Skin of body (tissue), 2 donors: ENCODE results near the gene COL5A1. TPM values are rescaled to one million over a fixed set of nuclear protein-coding genes. Genes with fewer than 3 reads are reported as not detected.

Experiments used
- DNase-seq: peaks from one replicate; lab custom pipeline; 2025; lab: John Stamatoyannopoulos, UW
- total RNA-seq: library from RNA; depleted of rRNA; stranded (reverse); fragments of >200 nt; gene quantifications from one replicate; pipeline ENCODE4 v1.2.3, GENCODE V29; 2014

Gene COL5A1
- 349 TPM for total RNA-seq

DNA sequence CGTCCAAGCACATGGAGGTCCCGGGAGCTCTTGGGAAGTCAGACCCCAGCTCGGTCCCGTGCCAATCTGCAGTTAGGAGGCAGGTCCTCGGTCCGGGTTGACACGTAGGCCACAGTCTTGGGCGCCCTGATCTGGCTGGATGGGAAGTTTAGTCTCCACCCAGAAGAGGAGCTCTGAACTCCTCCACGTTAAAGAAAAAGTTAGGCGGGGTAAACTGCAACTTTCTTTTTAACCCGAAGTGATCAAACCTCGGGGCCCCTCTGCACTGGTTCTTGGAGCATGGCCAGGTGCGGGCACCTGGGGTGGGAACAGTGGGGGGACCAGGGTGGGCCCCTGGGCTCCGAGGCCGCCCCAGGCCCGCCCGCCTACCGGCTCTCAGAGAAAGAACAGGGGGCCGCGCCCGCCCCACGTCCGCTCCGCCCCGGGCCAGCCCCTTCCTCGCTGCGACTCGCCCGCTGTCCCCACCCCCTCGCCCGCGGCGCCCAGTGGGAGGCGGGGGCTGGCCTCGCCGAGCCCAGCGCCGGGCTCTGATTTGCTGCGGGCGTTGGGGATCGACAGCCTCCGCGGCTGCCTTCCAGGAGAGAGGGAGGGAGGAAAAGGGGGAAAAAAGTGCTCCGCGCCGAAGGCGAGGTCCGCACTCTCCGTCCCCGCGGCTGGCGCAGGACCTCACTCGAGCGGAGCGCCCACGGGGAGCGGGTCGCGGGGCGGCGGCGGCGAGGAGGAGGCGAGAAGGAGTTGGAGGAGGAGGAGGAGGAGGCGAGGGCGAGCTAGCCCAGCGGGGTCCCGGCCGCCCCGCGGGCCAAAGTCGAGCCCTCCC lies at the start of gene COL5A1:
TSS of gene COL5A1 (plus strand) at position 631 of the 817 bp plus-strand sequence. CDS start 385 bp downstream, outside the sequence.
- peak; percentile 92 for DNase-seq

DNA sequence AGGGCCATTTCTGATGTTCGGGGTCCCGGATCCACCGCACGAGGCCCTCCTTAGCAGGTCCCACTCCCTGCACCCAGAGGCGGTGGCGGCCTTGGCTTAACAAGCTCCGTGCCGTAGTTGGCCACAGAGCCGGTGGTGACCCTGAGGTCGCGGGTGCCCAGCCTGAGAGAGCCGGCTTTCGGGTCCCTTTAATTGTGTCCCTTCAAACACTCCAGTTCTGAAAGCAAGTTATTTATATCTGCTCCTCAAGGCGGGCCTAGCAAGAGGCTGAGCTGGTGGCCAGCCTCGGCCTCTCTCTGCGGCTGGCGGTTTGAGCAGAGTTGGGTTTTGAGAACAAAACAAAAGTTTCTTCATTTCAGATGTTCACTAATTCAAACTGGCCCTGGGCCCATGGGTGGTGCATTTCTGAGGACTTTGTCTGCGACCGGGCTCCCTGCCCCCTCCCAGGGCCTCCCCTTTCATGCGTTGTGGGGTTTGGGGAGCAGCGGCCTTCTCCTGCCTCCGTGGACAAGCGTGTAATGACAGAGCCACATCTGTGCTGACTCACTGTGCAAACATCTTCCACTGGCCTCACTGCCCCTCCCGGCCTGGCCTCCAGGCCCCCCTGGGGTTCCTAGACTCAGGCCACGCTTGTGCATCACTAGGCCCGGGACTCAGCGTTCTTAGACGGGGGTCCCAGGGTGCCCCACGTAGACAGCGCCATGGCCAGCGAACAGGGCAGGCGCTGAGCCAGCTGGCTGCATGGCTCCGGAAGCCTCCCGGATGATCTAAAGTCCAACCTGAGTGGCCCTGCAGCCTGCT lies 49.4 kb upstream of the COL5A1 start:
- DNase-seq: peak; percentile 53

DNA sequence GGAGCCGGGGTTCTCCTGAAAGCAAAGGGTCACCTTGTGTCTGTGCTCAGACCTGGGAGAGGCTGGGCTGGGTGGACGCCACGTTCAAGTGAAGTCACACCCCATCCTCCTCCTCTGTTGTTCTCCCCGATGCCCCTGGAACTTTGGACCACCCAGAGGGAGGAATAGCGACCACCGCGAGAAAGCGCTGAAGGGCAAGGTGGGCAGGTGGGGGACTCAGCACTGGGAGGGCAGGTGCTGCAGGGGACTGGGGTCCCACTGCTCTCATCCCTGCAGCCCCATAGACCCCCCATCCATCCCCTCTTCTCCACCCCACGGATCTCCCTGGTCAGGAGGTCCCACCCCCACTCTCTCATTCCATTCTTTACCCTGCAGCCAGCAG lies 48.8 kb upstream of the COL5A1 start:
- no peak for DNase-seq

DNA sequence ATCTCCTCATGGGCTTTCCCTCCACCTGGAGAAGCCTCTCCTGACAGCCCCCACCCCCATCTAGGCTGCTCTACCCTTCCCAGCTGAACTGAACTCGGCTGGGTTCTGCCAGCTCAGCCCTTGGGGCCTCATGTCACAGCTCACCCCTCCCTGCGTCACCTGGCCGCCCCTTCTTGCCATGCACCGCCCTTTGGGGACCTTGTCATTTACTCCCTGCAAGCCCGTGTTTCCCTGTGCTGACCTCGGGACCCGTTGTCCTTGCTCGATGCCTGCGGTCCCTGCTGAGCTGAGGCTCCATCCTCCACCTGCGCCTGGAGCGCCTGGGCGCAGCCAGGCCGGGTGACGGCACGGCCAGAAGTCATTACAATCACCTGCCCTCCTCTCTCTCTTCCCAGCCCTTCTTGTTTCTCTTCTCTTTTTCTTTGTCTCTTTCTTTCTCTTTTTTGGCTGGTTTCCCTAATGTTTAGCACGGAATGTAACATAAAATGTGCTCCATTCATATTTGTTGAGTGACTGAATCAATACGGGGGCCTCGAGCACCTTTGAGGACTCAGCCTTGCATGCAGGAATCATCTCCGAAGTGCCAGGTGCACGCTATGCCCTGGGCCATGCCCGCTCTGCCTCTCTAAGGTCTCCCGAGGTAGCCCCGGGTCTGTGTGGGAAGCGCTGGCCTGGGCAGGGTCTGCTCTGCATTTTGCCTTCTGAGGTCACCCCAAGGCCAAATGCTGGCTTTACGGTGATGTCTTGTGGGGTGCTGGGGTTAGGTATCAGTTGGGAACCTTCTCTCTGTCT lies 48.1 kb upstream of the COL5A1 start:
- DNase-seq: no peak

DNA sequence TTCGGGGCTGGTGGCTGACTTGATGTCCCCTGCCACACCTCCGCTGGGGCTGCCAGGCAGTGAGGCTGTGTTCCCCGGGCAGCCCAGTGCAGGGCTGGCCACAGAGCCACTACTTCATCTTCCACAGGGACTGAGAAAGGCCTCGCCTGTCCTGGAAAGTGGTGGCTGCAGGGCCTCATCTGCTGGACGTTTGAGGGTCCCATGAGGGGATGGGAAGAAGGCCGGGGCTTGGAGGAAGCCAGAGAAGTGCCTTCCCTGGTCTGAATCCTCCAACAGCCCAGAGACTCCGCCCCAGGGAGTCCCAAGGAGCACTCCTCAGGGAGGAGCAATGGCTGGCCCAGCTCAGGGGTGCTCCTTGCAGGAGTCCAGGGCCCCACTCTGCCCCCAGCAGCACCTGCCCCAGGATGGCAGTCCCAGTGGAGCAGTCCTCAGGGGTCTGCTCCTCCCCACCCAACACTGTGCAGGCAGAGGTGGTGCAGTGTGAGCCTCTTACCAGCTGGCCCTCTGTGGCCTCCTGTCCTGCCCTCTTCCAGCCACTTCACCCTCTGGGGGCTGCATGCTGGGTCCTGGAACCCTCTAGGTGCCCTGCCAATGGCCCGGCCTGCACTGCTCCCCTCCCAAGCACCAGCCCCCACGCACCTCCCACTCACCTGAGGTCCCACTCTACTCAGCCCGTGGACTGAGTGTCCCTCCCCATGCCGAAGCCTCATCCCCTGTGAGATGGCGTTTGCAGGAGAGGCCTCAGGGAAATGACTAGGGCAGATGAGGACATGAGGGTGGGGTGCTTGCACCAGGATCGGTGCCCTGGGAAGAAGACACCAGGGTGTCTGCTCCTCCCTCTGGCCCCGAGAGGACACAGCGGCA lies 47.3 kb upstream of the COL5A1 start:
- no peak for DNase-seq

DNA sequence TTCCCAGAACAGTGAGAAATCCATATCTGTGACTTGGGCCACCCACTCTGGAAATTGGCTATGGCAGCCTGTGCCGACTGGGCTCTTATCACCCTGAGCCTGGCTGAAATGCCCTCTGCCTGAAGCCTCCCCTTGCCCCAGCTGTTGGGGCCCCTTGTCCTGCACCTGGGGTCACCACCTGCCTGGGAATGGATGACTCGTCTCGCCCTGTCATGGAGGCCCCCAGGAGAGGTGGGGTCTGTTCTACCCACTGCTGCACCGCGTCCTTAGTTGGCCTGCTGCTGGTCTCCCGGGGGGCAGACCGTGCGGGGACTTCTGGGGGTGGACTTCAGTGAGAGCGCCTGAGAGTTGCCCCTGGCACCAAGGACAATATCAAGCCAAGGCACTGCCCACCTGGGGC lies 46.6 kb upstream of the COL5A1 start:
- DNase-seq: no peak

DNA sequence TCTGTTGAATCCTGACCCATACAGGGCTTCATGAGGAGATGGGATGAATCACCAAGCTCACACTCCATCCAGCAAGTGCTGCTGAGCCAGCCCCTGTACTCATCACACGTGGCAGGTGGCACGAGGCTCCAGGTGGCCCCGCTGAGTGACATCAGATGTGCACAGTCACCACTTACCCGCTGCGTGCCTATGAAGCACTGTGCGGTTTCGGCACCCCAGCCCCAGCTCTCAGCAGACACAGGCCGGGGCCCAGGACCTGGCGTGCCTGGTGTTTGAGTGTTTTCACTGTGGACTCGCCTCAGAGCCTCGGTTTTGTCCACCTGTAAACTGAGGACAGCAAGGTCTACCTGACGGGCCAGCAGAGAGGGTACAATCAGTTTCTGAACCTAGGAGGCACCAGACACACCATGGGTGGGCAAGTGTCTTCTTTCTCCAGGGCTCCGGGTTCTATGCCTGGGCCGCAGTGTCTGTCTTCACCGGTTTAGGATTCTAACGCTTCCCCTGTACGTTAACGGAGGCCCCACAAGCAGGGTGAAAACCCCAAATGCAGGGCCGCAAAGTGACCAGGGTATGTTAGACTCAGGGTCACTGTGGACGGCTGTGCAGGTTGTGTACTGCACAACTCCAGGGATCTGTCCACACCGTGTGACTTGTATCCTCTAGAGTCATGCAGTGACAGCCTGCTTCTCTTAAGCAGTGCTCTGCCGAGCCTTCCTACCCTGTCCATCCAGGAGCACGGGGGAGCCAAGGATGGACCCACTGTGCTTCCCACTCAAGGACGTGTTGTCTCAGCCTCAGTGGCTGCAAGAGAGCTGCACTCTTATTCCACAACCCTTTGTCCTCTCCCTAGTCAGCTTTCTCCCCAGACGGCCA lies 44.3 kb upstream of the COL5A1 start:
- no peak for DNase-seq

DNA sequence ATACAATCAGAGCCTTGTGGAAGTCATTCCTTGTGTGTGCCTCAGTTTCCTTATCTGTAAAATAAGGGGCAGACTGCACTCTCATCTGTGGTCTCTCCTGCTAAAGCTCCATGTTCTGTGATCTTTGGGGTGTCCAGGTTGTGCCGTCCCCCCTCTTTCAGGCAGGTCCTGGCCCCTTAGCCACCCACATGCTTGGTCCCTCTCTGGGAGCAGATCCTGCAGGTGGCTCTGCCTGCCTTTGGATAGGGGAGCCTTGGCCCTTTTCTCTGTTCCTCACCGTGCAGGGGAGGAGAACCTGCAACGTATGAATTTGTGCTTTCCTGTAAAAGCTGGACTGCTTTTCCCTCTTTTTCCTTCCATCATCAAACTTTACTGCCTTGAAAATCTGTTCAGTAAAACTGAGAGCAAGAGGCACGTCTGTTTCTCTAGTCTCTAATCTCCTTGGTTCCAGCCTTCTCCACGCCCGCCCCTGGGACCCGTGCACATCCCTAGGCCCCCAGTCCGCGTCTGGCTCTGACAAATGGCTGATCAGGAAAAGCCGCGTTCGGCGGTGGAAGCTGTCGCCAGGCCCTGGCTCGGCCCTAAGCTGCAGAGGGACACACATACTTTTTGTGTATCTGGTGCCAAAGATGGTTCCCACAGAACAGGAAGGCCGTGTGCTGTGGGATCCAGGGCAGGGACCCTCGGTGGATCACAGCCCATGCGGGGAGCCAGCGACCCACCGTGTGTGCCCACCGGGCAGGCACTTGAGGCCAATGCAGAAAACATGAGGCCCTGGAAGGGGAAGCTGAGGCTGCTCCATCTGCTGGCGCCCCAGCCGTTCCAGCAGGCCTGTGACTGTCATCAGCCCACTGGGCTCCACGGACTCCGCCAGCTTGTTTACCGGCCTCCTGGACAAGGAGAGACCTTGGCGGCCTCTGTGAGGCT lies 43.4 kb upstream of the COL5A1 start:
- peak; percentile 32 for DNase-seq

DNA sequence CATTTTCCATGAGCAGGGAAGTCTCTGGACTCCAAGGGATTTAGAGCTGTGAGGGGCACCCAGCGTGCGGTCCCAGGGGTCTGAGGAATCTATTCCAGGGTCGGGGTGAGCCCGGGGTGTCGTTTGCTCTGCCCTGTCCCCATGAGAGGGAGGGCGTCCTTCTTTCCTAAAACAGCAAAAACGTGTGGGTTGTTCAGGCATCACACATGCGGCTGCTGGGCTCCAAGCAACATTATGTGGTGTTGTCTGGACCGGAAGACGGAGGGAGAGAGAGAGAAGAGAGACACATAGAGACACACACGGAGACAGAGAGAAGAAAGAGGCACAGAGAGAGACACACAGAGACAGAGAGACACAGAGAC lies 42.7 kb upstream of the COL5A1 start:
- DNase-seq: no peak

DNA sequence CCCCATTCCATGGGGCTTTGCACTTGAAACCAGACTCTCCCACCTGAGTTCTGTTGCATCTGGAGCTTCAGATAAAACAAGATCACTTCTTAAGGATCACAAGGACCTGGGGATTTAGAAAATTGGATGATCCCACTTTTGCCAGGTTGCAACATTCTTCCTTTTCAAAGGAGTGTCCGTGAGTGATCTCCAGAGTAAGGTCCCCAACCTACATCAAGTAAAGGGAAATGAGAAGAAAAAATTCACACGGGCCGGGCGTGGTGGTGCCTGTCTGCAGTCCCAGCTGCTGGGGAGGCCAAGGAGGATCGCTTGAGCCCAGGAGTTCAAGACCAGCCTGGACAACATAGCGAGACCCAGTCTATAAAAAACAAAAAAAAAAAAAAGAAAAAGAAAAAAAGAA lies 41.2 kb upstream of the COL5A1 start:
- no peak for DNase-seq

DNA sequence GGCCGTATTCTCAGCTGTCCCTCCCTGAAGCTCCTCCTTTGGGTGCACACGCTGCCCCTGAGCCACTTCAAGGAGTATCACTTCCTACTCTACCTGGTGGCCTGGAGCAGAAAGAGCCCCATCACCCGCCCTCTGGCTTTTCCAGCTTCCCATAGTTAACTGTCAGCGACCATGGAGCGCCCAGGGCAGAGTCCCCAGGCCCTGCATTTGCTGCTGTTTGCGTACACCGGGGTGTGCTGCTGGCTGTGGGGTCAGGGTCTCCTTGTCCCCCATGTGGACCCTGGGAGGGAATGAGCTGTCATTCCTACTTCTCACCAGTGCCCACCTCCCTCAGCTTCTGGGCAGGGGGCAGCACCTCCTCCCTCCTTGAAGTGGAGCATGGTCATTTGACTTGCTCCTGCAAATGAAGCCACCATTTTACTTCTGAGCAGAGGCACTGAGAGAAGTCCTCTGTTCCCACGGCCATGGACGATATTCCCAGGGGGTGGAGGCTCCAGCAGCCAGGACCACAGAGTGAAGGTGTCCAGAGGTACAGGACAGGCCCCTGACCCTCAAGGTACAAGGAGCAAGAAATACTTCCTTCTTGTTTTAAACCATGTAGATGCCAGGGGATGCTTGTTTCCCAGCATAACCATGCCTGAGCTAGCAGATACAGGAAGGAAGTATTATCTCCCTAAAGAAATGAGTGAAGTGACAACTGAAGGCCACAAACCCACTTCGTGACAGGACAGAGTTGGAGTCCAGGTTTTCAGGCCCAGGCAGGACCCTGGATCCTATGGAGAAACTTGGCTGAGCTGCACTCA lies 40.6 kb upstream of the COL5A1 start:
- DNase-seq: no peak

DNA sequence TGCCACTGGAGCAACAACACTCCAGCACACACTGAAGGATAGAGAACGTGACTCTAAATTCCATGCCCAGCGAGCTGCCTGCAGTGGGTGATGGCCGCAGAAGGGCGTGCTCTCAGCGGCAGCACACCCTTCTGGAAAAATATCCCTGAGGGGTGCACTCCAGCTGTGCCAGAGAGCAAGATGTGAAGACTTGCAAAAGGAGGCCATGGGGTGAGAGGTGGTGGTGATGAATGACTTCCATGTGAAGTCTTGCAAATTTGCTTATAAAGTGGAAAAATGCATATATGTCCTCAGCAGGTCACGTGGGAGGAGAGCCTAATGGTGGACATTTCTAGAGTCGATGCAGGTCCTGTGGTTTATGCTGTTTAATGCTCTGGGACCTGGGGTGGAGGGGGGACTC lies 39.8 kb upstream of the COL5A1 start:
- DNase-seq: no peak

DNA sequence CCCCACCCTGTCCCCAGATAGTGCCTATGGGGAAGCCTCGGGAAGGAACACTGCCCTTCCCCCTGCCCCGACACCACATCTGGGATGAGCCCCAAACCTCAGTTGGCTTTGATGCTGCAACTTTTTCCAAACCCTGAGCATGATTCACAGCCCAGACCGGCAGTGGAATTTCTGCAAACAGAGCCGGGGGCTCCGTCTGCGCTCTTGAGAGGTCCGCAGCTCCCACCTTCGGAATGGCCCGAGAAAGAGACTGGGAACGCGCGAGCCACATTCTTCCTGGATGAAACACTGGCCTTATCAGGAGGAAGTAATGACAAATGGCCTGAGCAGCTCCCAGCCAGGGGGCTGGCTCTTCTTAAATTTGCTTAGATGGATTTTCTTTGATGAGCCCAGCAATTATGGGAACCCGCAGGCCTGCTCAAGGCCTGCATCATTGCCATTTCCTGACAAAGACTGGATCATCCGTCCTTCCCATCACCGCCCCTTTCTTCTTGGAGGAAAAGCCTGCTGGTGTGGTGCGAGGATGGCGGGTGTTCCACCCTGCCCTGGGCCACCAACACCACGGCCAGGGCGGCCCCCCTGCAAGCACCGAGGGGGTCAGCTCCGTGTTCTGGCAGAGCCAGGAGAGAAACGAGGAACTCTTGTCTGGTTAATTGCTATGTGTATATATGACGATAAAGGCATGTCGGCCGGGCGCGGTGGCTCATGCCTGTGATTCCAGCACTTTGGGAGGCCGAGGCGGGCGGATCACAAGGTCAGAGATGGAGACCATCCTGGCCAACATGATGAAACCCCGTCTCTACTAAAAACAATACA lies 38.8 kb upstream of the COL5A1 start:
- peak; percentile 71 for DNase-seq

DNA sequence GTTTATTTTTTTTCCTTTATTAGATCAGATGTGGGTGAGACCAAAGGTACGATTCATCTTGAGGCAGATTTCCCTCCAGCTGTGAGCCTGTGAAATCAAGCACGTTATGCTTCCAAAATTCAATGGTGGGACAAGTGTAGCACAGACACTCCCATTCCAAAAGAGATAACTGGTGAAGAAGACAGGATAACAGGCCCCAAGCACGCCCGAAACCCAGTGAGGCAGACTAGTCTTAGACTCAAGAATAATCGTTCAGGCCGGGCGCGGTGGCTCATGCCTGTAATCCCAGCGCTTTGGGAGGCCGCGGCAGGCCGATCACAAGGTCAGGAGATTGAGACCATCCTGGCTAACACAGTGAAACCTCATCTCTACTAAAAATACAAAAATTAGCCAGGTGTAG lies 36.8 kb upstream of the COL5A1 start:
- no peak for DNase-seq

DNA sequence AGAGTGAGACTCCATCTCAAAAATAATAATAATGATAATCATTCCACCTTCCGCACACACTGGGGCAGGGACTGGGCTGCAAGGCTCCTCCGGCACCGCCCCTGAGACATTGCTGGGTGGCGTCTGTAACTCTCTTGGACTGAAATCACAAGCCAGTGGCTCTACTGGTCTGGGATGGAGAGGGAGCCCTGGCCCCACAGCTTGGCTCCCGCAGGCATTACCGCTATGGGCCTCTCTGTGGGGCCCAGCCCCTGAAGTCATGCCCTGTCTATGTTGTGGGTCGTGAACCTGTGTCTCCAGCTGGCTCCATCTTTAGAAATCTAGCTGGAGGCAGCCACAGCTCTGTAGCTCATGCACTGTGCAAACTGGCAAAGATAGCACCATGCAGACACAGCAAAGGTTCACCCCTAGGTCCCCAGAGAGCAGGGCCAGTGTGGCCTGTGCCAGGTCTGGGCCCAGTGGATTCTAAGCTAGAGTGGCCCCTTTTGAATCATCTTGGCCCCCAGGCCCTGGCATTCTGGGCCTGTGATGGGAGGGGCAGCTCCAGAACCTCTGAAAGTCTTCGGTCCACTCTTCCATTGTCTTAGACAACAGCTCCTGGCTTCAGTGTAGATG lies 36.1 kb upstream of the COL5A1 start:
- DNase-seq: no peak

DNA sequence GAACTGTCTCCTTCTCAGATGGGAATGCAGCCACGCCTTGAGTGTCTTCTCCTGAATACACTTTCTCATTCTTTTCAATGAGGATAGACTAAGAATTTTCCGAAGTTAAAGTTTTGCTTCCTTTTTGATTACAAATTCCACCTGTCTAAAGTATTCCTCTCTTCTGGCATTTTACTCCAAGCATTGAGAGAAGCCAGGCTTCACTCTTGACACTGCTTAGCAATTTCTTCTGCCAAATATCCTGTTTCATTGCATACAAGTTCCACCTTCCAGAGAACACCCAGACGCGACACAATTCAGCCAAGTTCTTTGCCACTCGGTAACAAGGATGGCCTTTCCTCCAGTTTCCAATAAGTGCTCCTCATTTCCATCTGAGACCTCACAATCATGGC lies 35.6 kb upstream of the COL5A1 start:
- no peak for DNase-seq
